Activated CD8-positive, alpha-beta memory T cell treated with anti-CD3 and anti-CD28 coated beads for 36 hours (primary cell): ENCODE data around the gene SYPL1. TPM values are rescaled to one million over a fixed set of nuclear protein-coding genes. Genes with fewer than 3 reads are reported as not detected.

Source experiments
- CTCF ChIA-PET: fragments of 350-600 bp; sonication (Branson Sonifier 250); formaldehyde crosslinking; loops from one replicate; lab custom pipeline; 2021; ENCODE audit warnings: antibody characterized with exemption; lab: Charles Lee
- POLR2A ChIA-PET: fragments of 350-600 bp; sonication (Branson Sonifier 250); formaldehyde crosslinking; loops from one replicate; lab custom pipeline; 2021; ENCODE audit warnings: antibody characterized with exemption; lab: Charles Lee
- total RNA-seq, 2 experiments: library from RNA; stranded (reverse); gene quantifications; one replicate each; pipeline ENCODE4 v1.2.3, GENCODE V29; 2021

The SYPL1 gene
- total RNA-seq, 2 experiments from 2014 or later = 33.8 to 35.0 TPM

GRCh38 chr7:106100863-106101629 is 11.1 kb downstream of the SYPL1 start:
- CTCF ChIA-PET = no interaction called here

GRCh38 chr7:106099539-106099938 is 12.6 kb downstream of the SYPL1 start:
- POLR2A ChIA-PET = no interaction called here
- CTCF ChIA-PET = no interaction called here

More at GRCh38 chr7:106100863-106101629, 11.1 kb downstream of the SYPL1 start:
- POLR2A ChIA-PET = no interaction called here

- ChIA-PET POLR2A (no interaction called here), CTCF (no interaction called here)
These were observed 13.2 kb downstream of the SYPL1 start for GRCh38 chr7:106098889-106099288.

GRCh38 chr7:106095634-106096033 is 16.5 kb downstream of the SYPL1 start:
- ChIA-PET POLR2A (no interaction called here), CTCF (no interaction called here)

GRCh38 chr7:106094780-106095179 is 17.3 kb downstream of the SYPL1 start:
- CTCF ChIA-PET = no interaction called here
- POLR2A ChIA-PET = interaction anchor here (0.6 kb wide), 1 partner anchor 39 kb away, joined by 5 read pairs; no protein-coding TSS in a partner anchor

GRCh38 chr7:106092204-106092603 is 19.9 kb downstream of the SYPL1 start:
- CTCF ChIA-PET = interaction anchor here (0.7 kb wide), 1 partner anchor 31 kb away, joined by 3 read pairs; no protein-coding TSS in a partner anchor

GRCh38 chr7:106089647-106090046 is 22.5 kb downstream of the SYPL1 start:
- CTCF ChIA-PET = no interaction called here
- POLR2A ChIA-PET = no interaction called here

More at GRCh38 chr7:106092204-106092603, 19.9 kb downstream of the SYPL1 start:
- POLR2A ChIA-PET = no interaction called here

- ChIA-PET POLR2A (no interaction called here), CTCF (no interaction called here)
These were observed 24.1 kb downstream of the SYPL1 start for GRCh38 chr7:106088014-106088413.

- CTCF ChIA-PET = no interaction called here
- POLR2A ChIA-PET = no interaction called here
These were observed 26.1 kb downstream of the SYPL1 start for GRCh38 chr7:106086062-106086461.

- ChIA-PET CTCF (no interaction called here), POLR2A (no interaction called here)
These were observed 27.1 kb downstream of the SYPL1 start for GRCh38 chr7:106085015-106085414.

- CTCF ChIA-PET = interaction anchor here (0.7 kb wide), 1 partner anchor 62 kb away, joined by 4 read pairs; no protein-coding TSS in a partner anchor
- POLR2A ChIA-PET = no interaction called here
These were observed 28.4 kb downstream of the SYPL1 start for GRCh38 chr7:106083717-106084116.

- CTCF ChIA-PET = no interaction called here
- POLR2A ChIA-PET = no interaction called here
These were observed 29.8 kb downstream of the SYPL1 start for GRCh38 chr7:106082087-106082854.

- ChIA-PET CTCF (interaction anchor here (0.7 to 1.0 kb wide), 2 partner anchors 10 to 31 kb away, joined by 3 read pairs; partner anchors contain the start of gene SYPL1), POLR2A (interaction anchor here (0.7 kb wide), 1 partner anchor 203 kb away, joined by 7 read pairs; no protein-coding TSS in a partner anchor)
These were observed 31.7 kb downstream of the SYPL1 start for GRCh38 chr7:106080300-106080987.

- CTCF ChIA-PET = interaction anchor here (1.2 kb wide), 1 partner anchor 27 kb away, joined by 3 read pairs; no protein-coding TSS in a partner anchor
- POLR2A ChIA-PET = no interaction called here
These were observed 35.6 kb downstream of the SYPL1 start for GRCh38 chr7:106076537-106076936.

GRCh38 chr7:106075937-106076336 is 36.2 kb downstream of the SYPL1 start:
- ChIA-PET CTCF (interaction anchor here (1.2 kb wide), 1 partner anchor 28 kb away, joined by 3 read pairs; no protein-coding TSS in a partner anchor), POLR2A (no interaction called here)

GRCh38 chr7:106074257-106074656 is 37.9 kb downstream of the SYPL1 start:
- ChIA-PET POLR2A (no interaction called here), CTCF (no interaction called here)

- POLR2A ChIA-PET = no interaction called here
- CTCF ChIA-PET = no interaction called here
These were observed 38.4 kb downstream of the SYPL1 start for GRCh38 chr7:106073701-106074100.

- ChIA-PET CTCF (no interaction called here), POLR2A (interaction anchor here (2.2 kb wide), 1 partner anchor 39 kb away, joined by 8 read pairs; the partner anchor contains the start of gene SYPL1)
These were observed 39.4 kb downstream of the SYPL1 start for GRCh38 chr7:106072715-106073091.

- ChIA-PET CTCF (interaction anchor here (0.9 to 1.2 kb wide), 2 partner anchors 95 to 311 kb away, joined by 3 to 4 read pairs; no protein-coding TSS in a partner anchor), POLR2A (interaction anchor here (0.5 to 2.2 kb wide), 2 partner anchors 40 to 50 kb away, joined by 3 to 8 read pairs; partner anchors contain the start of gene SYPL1)
These were observed 40.0 kb downstream of the SYPL1 start for GRCh38 chr7:106071999-106072714.
